NT2/D1 (cell line): ENCODE measurements around the gene GINS3.

Experiments
- SUZ12 ChIP-seq: IDR thresholded peaks from 2 replicates; pipeline ENCODE4 v1.6.1; 2011; ENCODE audit not compliant: insufficient read length, insufficient read depth; ENCODE audit errors: extremely low read depth
- YY1 ChIP-seq: IDR thresholded peaks from 2 replicates; pipeline ENCODE4 v1.6.1; 2011; ENCODE audit not compliant: insufficient read length, insufficient read depth
- ZNF274 ChIP-seq: IDR thresholded peaks from 2 replicates; pipeline ENCODE4 v1.6.1; 2011; ENCODE audit warnings: mild to moderate bottlenecking, low read depth, low read length

DNA sequence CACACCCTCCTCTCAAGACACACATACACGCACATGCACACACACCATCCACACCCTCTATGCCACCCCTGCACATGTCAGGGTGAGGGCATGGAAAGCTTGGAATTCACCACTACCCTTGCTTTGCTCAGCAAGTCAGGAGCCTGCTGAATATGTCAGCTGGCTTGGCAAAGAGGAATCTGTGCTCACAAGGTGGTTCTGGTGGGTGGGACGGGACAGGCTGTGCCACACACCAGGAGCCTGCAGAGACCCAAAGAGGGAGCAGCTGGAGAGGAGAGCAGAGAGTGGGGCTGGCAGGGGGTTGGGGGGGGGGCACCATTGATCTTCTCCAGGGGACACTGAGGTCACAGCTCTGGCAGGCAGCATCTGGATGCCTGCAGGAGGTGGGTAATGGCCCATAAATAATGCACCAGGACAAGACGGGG, 59.0 kb downstream of the GINS3 start:
- TF ChIP-seq YY1 (no peak), ZNF274 (no peak), SUZ12 (no peak)
